Left lung (tissue), 10 donors: ENCODE data around the gene FOXL3. TPM values are rescaled to one million over a fixed set of nuclear protein-coding genes. Genes with fewer than 3 reads are reported as not detected.
"Not testable (repeated sequence)": the region's sequence is repeated elsewhere in the genome, so short reads cannot be mapped to it uniquely, and the experiment has no call there.

Experiments
- ATAC-seq: fragments of 200-7000 bp; cut with Tn5 transposase; one replicate; pipeline ENCODE4 v1.9.1; 2020; ENCODE audit warnings: moderate library complexity
- DNase-seq, 4 donors: peaks; one replicate each; pipeline ENCODE4 v3.0.0-alpha.2; 2013 to 2020
- H3K27ac ChIP-seq, 2 donors: fragments of 200-600 bp; sonication (generic) in 1 of 2; one replicate each; pipeline versions ENCODE4 v1.5.0 to v1.8.0; 2020 to 2021
- H3K27me3 ChIP-seq, 2 donors: fragments of 200-600 bp; sonication (generic) in 1 of 2; one replicate each; pipeline versions ENCODE4 v1.5.0 to v1.8.0; 2020 to 2021
- H3K36me3 ChIP-seq, 2 donors: fragments of 200-600 bp; sonication (generic) in 1 of 2; one replicate each; pipeline versions ENCODE4 v1.5.0 to v1.8.0; 2020 to 2021
- H3K4me1 ChIP-seq, 2 donors: fragments of 200-600 bp; one replicate each; pipeline ENCODE4 v1.8.0; 2021
- H3K4me3 ChIP-seq, 2 donors: fragments of 200-600 bp; sonication (generic) in 1 of 2; one replicate each; pipeline versions ENCODE4 v1.5.0 to v1.8.0; 2020 to 2021; ENCODE audit warnings: mild to moderate bottlenecking in 1 of 2
- H3K9me3 ChIP-seq, 2 donors: fragments of 200-600 bp; sonication (generic) in 1 of 2; one replicate each; pipeline versions ENCODE4 v1.5.0 to v1.8.0; 2020 to 2021
- intact Hi-C, 2 donors: fragments of 100-400 bp; cut with DNase I; formaldehyde crosslinking; loops; one replicate each; pipeline versions ENCODE4 v1.11.2 to v1.14.2; 2022
- polyA plus RNA-seq, 6 donors: library from polyadenylated mRNA; unstranded; fragments of 120-200 nt; gene quantifications; one replicate each; pipeline ENCODE4 v1.2.1, GENCODE V29; 2013; ENCODE audit not compliant: insufficient read length in 6 of 6
- total RNA-seq, 2 donors: library from RNA; stranded (reverse); fragmentation: NEBNext Ultra II Directional; extraction: Animal tissue kit (Norgen Biotek cat#: 25700); gene quantifications; one replicate each; pipeline ENCODE4 v1.2.1, GENCODE V29; 2021
- TF ChIP-seq, protein P1 (sequence below), 2 donors: fragments of 200-600 bp; sonication (generic) in 1 of 2; IDR thresholded peaks; one replicate each; pipeline versions ENCODE4 v1.5.0 to v1.8.0; 2021; ENCODE audit warnings: antibody characterized with exemption in 2 of 2
- donor health status: DM: no; HTN: yes; CAD: no.
- donor health status: DM: no; HTN: no; CAD: no.

Gene FOXL3
- total and polyA plus RNA-seq, 8 donors = not detected

DNA sequence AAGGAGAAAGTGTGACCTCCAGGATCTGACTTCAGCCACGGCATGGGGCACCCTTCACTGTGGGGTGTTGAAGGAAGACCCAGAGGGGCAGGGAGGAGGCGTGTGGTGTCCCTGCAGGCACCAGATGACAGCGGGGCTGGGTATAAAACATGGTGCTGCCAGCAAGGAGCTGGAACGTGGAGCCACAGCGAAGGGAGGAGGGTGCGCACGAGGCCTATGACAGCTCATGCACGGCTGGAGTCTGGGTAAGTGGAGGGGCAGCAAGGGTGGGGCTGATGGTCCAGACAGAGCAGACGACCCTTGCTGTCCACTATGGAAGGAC, 27.8 kb upstream of the FOXL3 start:
- peaks cover 0 to 17% of the 10 kb centered on the region in 2 donors for H3K9me3 ChIP-seq
- intact Hi-C loops = no loop called here
- ATAC-seq (no peak), DNase-seq (peak in 1 of 4 donors; percentile 17)
- no peak overlapping the region for H3K27ac ChIP-seq
- H3K36me3 ChIP-seq = peaks cover 0 to 38% of the 10 kb centered on the region in 2 donors
- no peak overlapping the region for H3K4me3 ChIP-seq
- TF ChIP-seq, protein P1, sequence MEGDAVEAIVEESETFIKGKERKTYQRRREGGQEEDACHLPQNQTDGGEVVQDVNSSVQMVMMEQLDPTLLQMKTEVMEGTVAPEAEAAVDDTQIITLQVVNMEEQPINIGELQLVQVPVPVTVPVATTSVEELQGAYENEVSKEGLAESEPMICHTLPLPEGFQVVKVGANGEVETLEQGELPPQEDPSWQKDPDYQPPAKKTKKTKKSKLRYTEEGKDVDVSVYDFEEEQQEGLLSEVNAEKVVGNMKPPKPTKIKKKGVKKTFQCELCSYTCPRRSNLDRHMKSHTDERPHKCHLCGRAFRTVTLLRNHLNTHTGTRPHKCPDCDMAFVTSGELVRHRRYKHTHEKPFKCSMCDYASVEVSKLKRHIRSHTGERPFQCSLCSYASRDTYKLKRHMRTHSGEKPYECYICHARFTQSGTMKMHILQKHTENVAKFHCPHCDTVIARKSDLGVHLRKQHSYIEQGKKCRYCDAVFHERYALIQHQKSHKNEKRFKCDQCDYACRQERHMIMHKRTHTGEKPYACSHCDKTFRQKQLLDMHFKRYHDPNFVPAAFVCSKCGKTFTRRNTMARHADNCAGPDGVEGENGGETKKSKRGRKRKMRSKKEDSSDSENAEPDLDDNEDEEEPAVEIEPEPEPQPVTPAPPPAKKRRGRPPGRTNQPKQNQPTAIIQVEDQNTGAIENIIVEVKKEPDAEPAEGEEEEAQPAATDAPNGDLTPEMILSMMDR (IDR thresholded peaks at IDR 0.05) = no peak
- H3K4me1 ChIP-seq = no peaks in the 10 kb centered on the region
- no peaks in the 10 kb centered on the region for H3K27me3 ChIP-seq

- peak in 2 of 4 donors; percentile 28 to 85 for DNase-seq
- peaks cover 0 to 17% of the 10 kb centered on the region in 2 donors for H3K9me3 ChIP-seq
- peaks cover 0 to 35% of the 10 kb centered on the region in 2 donors for H3K36me3 ChIP-seq
- ATAC-seq, H3K4me1 ChIP-seq, H3K4me3 ChIP-seq, intact Hi-C loops, H3K27ac ChIP-seq, H3K27me3 ChIP-seq: not testable (repeated sequence)
- TF ChIP-seq, protein P1 (IDR thresholded peaks at IDR 0.05) = peak in 1 of 2 donors; percentile 48
Observed at GRCh38 chr7:262631-263311, 27.2 kb upstream of the FOXL3 start.

DNA sequence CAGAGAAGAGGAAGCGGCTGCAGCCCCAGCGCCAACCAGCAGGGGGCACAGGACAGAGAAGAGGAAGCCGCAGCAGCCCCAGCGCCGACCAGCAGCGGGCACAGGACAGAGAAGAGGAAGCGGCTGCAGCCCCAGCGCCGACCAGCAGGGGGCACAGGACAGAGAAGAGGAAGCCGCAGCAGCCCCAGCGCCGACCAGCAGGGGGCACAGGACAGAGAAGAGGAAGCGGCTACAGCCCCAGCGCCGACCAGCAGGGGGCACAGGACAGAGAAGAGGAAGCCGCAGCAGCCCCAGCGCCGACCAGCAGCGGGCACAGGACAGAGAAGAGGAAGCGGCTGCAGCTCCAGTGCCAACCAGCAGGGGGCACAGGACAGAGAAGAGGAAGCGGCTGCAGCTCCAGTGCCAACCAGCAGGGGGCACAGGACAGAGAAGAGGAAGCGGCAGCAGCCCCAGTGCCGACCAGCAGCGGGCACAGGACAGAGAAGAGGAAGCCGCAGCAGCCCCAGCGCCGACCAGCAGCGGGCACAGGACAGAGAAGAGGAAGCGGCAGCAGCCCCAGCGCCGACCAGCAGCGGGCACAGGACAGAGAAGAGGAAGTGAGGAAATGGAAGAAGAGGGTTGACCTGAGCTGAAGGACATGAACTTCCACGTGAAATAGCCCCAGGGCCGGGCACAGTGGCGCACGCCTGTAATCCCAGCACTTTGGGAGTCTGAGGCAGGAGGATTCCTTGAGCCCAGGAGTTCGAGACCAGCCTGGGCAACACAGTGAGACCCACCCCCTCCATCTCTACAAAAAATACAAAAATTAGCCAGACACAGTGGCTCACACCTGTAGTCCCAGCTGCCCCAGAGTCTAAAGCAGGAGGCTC, 26.3 kb upstream of the FOXL3 start:
- DNase-seq (peak in 2 of 4 donors; percentile 37 to 74), ATAC-seq (peak; percentile 29)
- intact Hi-C loops, H3K4me3 ChIP-seq, H3K4me1 ChIP-seq, H3K27me3 ChIP-seq: not testable (repeated sequence)
- Histone ChIP-seq H3K27ac (peak overlapping the region in 1 of 2 donors; percentile 64), H3K9me3 (peaks cover 0 to 17% of the 10 kb centered on the region in 2 donors), H3K36me3 (peaks cover 0 to 30% of the 10 kb centered on the region in 2 donors)
- TF ChIP-seq, protein P1 (IDR thresholded peaks at IDR 0.05) = peak; percentile 32 to 54

DNA sequence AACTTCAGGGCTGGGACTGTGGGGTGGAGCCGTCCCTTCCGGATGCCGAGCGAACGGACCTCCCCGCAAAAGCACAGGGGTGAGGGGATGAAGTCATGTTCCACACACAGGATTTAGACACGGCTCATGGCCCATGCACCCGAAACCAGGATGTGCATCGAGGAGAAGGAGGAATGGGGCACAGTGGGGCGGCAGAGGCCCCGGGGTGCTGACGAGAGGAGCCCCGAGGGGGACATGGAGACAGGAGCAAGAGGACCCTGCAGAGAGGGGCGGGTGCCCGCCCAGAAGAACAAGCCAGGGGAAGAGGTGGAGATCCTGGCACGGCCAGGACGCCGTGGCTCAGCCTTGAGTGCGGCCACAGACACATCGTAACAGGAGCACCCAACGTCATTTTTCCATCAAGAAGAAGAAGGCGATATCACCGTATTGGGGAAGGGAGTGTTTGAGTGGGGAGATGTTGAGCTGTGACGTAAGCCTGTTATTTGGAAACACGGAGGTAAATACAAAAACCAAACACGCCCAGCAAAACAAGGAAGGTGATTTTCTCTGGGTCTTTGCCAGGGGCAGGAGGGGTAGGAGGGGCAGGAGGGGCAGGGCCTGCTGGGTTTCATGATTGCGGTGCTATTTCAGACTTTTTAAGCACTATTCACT, 25.3 kb upstream of the FOXL3 start:
- Histone ChIP-seq H3K9me3 (peaks cover 0 to 17% of the 10 kb centered on the region in 2 donors), H3K4me3 (no peak overlapping the region), H3K27me3 (no peaks in the 10 kb centered on the region), H3K4me1 (no peaks in the 10 kb centered on the region), H3K27ac (peak overlapping the region in 1 of 2 donors; percentile 64), H3K36me3 (peaks cover 0 to 20% of the 10 kb centered on the region in 2 donors)
- ATAC-seq (peak; percentile 79), DNase-seq (peak in 3 of 4 donors; percentile 41 to 74 (median 59))
- TF ChIP-seq, protein P1 (IDR thresholded peaks at IDR 0.05) = no peak
- intact Hi-C loops = no loop called here
